H1 (cell line): ENCODE measurements around the gene JPH3.
"Not testable (repeated sequence)": the region's sequence is repeated elsewhere in the genome, so short reads cannot be mapped to it uniquely, and the experiment has no call there.

Experiments used
- CBX8 ChIP-seq: fragments of 300-800, 300-1000 bp; sonication (generic); IDR thresholded peaks from 2 replicates; pipeline ENCODE4 v1.7.1; 2016; ENCODE audit warnings: low read depth, low read length, borderline replicate concordance
- CEBPB ChIP-seq: IDR thresholded peaks from 2 replicates; pipeline ENCODE4 v1.6.1; 2012; ENCODE audit warnings: low read depth, low read length
- CTCF ChIP-seq, 3 experiments: IDR thresholded peaks; 1 replicate in 2 of 3; 2 replicates in 1 of 3; pipeline versions ENCODE4 v1.5.1 to v1.6.1; 2011; ENCODE audit warnings: low read length in 3 of 3, mild to moderate bottlenecking in 3 of 3, inconsistent platforms in 2 of 3, low read depth in 1 of 3, moderate library complexity in 1 of 3; ENCODE audit not compliant: insufficient read depth in 1 of 3; ENCODE audit errors: control extremely low read depth in 1 of 3
- JUN ChIP-seq: IDR thresholded peaks from 2 replicates; pipeline ENCODE4 v1.6.1; 2011; ENCODE audit warnings: low read depth, mild to moderate bottlenecking, improper control_type of control experiment, low read length
- POLR2A ChIP-seq, 2 experiments: IDR thresholded peaks; 1 replicate in 1 of 2; 2 replicates in 1 of 2; pipeline ENCODE4 v1.6.1; 2011; ENCODE audit warnings: low read depth in 2 of 2, low read length in 2 of 2, mild to moderate bottlenecking in 2 of 2; ENCODE audit errors: control extremely low read depth in 1 of 2
- POLR2AphosphoS5 ChIP-seq: IDR thresholded peaks from 2 replicates; pipeline ENCODE4 v1.6.1; 2011; ENCODE audit warnings: low read depth, low read length
- RBBP5 ChIP-seq: IDR thresholded peaks from 2 replicates; pipeline ENCODE4 v1.7.1; 2012; ENCODE audit warnings: low read depth, mild to moderate bottlenecking, inconsistent platforms, low read length, moderate library complexity, borderline replicate concordance
- RXRA ChIP-seq: IDR thresholded peaks from 2 replicates; pipeline ENCODE4 v1.6.1; 2011; ENCODE audit warnings: low read depth, mild to moderate bottlenecking, low read length, moderate library complexity; ENCODE audit not compliant: insufficient read depth
- SP1 ChIP-seq: IDR thresholded peaks from 2 replicates; pipeline ENCODE4 v1.6.1; 2011; ENCODE audit warnings: low read depth, low read length
- SP2 ChIP-seq: IDR thresholded peaks from 2 replicates; pipeline ENCODE4 v1.6.1; 2012; ENCODE audit warnings: mild to moderate bottlenecking, low read length, inconsistent platforms
- TAF7 ChIP-seq: optimal IDR thresholded peaks from 2 replicates; pipeline ENCODE3; 2011; ENCODE audit warnings: low read depth, mild to moderate bottlenecking, inconsistent platforms, low read length, moderate library complexity, borderline replicate concordance

- TF ChIP-seq CEBPB; CBX8; POLR2A (IDR thresholded peaks at IDR 0.05; ENCODE audit: control extremely low read depth in 1 of 2, low read depth in 2 of 2, low read length in 2 of 2); SP1; CTCF (IDR thresholded peaks at IDR 0.05; ENCODE audit: control extremely low read depth in 1 of 3, insufficient read depth in 1 of 3, low read depth in 1 of 3, low read length in 3 of 3); SP2; RXRA; TAF7; RBBP5; POLR2AphosphoS5; JUN: not testable (repeated sequence)
These were observed 124.3 kb downstream of the JPH3 start for GRCh38 chr16:87726577-87726976.
